ENCODE measurements around the gene USE1. TPM values are rescaled to one million over a fixed set of nuclear protein-coding genes. Genes with fewer than 3 reads are reported as not detected.

The USE1 gene
- total RNA-seq, 1 experiment from 2014 or later = 27.5 TPM

- Histone ChIP-seq H3K4me1 (ENCODE audit: control insufficient read depth in 1 of 2, insufficient read depth in 2 of 2, low read length in 2 of 2) (peaks cover 19 to 48% of the 10 kb centered on the region in 2 experiments), H4K20me1 (ENCODE audit: insufficient read depth) (no peaks in the 10 kb centered on the region), H3K27me3 (ENCODE audit: insufficient read depth, low read length) (no peaks in the 10 kb centered on the region), H2AFZ (ENCODE audit: low read depth, low read length, poor library complexity, severe bottlenecking) (no peak overlapping the region), H3K79me2 (ENCODE audit: insufficient read depth, low read length) (peaks cover 7% of the 10 kb centered on the region; the same call in 1 of the 2 replicates), H3K36me3 (ENCODE audit: control insufficient read depth in 1 of 2, insufficient read depth in 2 of 2, low read length in 2 of 2) (0 out of 4 replicates have a peak, but pooled peaks cover 0 to 2% of the 10 kb centered on the region in 2 experiments), H3K9me2 (ENCODE audit: insufficient read depth) (no peaks in the 10 kb centered on the region), H3K4me2 (ENCODE audit: low read length) (no peak overlapping the region), H3K9me3 (ENCODE audit: control insufficient read depth in 1 of 2, insufficient read depth in 1 of 2, low read depth in 1 of 2, low read length in 2 of 2) (no peaks in the 10 kb centered on the region), H3K9ac (ENCODE audit: low read length) (no peak overlapping the region), H3K4me3 (replicated peaks in 1 of 2; ENCODE audit: low read depth in 1 of 2, low read length in 2 of 2) (no peak overlapping the region), H3K27ac (ENCODE audit: low read depth, low read length) (no peak overlapping the region; the same call in 1 of the 2 replicates)
- ChIA-PET RAD21 (ENCODE audit: low non-redundant PET in 1 of 2, low total read pairs in 2 of 2, uncharacterized antibody in 2 of 2, unreplicated experiment in 2 of 2) (no interaction called here), POLR2A (no interaction called here), CTCF (no interaction called here)
- ATAC-seq (no peak), DNase-seq (ENCODE audit: low read depth, low spot score) (no peak)
- intact Hi-C loops (cut with micrococcal nuclease) = no loop called here
- TF ChIP-seq ZFX (IDR thresholded peaks at IDR 0.05) = no peak
- no peak for TF ChIP-seq SRF (IDR thresholded peaks at IDR 0.05; ENCODE audit: low read depth)
- TF ChIP-seq RAD21 (IDR thresholded peaks at IDR 0.05; ENCODE audit: low read depth) = no peak
- TF ChIP-seq YY1 (IDR thresholded peaks at IDR 0.05; ENCODE audit: extremely low read depth, insufficient replicate concordance, low read depth, low read length) = no peak
- BruUV-seq (replicated peaks) = no TSS peak
Measured at GRCh38 chr19:17219286-17219685, 4.1 kb downstream of the USE1 start.

GRCh38 chr19:17220207-17220758, 5.1 kb downstream of the USE1 start:
- POLR2A ChIA-PET = interaction anchor here (1.3 kb wide), 1 partner anchor 28 kb away, joined by 3 read pairs; no protein-coding TSS in a partner anchor
- Histone ChIP-seq H3K27ac (ENCODE audit: low read depth, low read length) (peak overlapping the region; percentile 65), H3K4me3 (replicated peaks in 1 of 2; ENCODE audit: low read depth in 1 of 2, low read length in 2 of 2) (peak overlapping the region in 1 of 2 experiments; percentile 18; a peak in 1 of 4 replicates), H4K20me1 (ENCODE audit: insufficient read depth) (no peaks in the 10 kb centered on the region), H3K79me2 (ENCODE audit: insufficient read depth, low read length) (peaks cover 7% of the 10 kb centered on the region; the same call in 1 of the 2 replicates), H2AFZ (ENCODE audit: low read depth, low read length, poor library complexity, severe bottlenecking) (no peak overlapping the region), H3K9me2 (ENCODE audit: insufficient read depth) (no peaks in the 10 kb centered on the region), H3K4me2 (ENCODE audit: low read length) (peak overlapping the region; percentile 64), H3K4me1 (ENCODE audit: control insufficient read depth in 1 of 2, insufficient read depth in 2 of 2, low read length in 2 of 2) (peaks cover 23 to 47% of the 10 kb centered on the region in 2 experiments), H3K27me3 (ENCODE audit: insufficient read depth, low read length) (no peaks in the 10 kb centered on the region), H3K9ac (ENCODE audit: low read length) (peak overlapping the region; percentile 36; the same call in 1 of the 2 replicates), H3K9me3 (ENCODE audit: control insufficient read depth in 1 of 2, insufficient read depth in 1 of 2, low read depth in 1 of 2, low read length in 2 of 2) (no peaks in the 10 kb centered on the region), H3K36me3 (ENCODE audit: control insufficient read depth in 1 of 2, insufficient read depth in 2 of 2, low read length in 2 of 2) (0 out of 4 replicates have a peak, but pooled peaks cover 0 to 2% of the 10 kb centered on the region in 2 experiments)
- intact Hi-C loops (cut with micrococcal nuclease) = no loop called here
- no peak; the same call in 1 of the 2 replicates for TF ChIP-seq FOSL1 (IDR thresholded peaks at IDR 0.05; ENCODE audit: low read depth)
- TF ChIP-seq MAX (IDR thresholded peaks at IDR 0.05) = no peak
- TF ChIP-seq SRF (IDR thresholded peaks at IDR 0.05; ENCODE audit: low read depth) = no peak
- TF ChIP-seq POLR2AphosphoS5 (IDR thresholded peaks at IDR 0.05; ENCODE audit: low read depth, low read length) = no peak; the same call in 1 of the 2 replicates
- CTCF ChIA-PET = interaction anchor here (0.6 kb wide), 1 partner anchor 152 kb away, joined by 3 read pairs; no protein-coding TSS in a partner anchor
- no TSS peak for BruUV-seq (replicated peaks)
- RAD21 ChIA-PET (ENCODE audit: low non-redundant PET in 1 of 2, low total read pairs in 2 of 2, uncharacterized antibody in 2 of 2, unreplicated experiment in 2 of 2) = no interaction called here
- DNase-seq (ENCODE audit: low read depth, low spot score) (no peak), ATAC-seq (peak; percentile 48)

Measured in HCT116 (cell line).